Lung microvascular endothelial cell (primary cell): Measurements from ENCODE around the gene GPR132. TPM values are rescaled to one million over a fixed set of nuclear protein-coding genes. Genes with fewer than 3 reads are reported as not detected.

ENCODE experiments used
- DNase-seq, 2 donors: peaks; one replicate each; pipeline versions ENCODE4 v3.0.0 to v3.0.0-alpha.2; 2010; ENCODE audit warnings: low read depth in 2 of 2
- total RNA-seq: library from RNA; depleted of rRNA; stranded (reverse); fragments of >200 nt; gene quantifications from 2 replicates; pipeline ENCODE4 v1.2.1, GENCODE V29; 2014

GPR132 gene
- total RNA-seq, 1 donor from 2014 or later: 0.20 TPM

GRCh38 chr14:105063056-105063455, 2.2 kb downstream of the GPR132 start:
- no peak for DNase-seq

GRCh38 chr14:105062048-105062433, 3.2 kb downstream of the GPR132 start:
- DNase-seq: no peak

GRCh38 chr14:105061428-105062047, 3.7 kb downstream of the GPR132 start:
- peak in 1 of 2 donors; percentile 12 for DNase-seq

- DNase-seq: peak; percentile 15 to 16
These were observed 4.3 kb downstream of the GPR132 start for GRCh38 chr14:105060751-105061427.

DNA sequence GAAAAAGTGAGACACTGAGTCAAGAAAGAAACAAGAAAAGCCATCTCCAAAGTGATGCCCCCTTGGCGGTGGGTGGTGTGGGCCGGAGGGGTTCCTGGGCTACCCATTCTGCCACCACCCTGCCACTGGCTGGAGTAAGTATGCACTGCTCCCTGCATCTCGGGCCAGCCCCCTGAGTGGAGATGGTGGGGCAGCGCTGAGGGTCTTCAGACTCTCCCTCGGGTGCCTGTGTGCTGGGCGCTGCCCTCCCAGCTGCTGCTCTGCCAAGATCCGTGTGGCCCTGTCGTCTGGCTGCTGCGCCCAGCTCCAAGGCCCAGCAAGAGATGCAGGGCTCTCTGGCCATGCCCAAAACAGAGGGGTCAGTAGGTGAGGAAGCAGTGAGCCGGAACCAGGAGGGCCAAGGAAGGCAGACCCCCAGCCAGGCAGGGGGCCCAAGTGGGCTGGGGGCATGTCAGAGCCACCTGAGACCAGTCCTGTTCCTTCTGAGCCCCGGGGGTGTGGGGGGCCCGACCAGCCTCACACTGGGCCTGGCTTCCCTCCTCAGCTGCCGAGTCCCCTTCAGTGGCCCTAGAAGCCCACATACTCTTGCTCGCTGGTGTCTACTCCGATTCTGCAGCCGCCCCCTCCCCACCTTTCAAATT, 5.2 kb downstream of the GPR132 start:
- DNase-seq: no peak

DNA sequence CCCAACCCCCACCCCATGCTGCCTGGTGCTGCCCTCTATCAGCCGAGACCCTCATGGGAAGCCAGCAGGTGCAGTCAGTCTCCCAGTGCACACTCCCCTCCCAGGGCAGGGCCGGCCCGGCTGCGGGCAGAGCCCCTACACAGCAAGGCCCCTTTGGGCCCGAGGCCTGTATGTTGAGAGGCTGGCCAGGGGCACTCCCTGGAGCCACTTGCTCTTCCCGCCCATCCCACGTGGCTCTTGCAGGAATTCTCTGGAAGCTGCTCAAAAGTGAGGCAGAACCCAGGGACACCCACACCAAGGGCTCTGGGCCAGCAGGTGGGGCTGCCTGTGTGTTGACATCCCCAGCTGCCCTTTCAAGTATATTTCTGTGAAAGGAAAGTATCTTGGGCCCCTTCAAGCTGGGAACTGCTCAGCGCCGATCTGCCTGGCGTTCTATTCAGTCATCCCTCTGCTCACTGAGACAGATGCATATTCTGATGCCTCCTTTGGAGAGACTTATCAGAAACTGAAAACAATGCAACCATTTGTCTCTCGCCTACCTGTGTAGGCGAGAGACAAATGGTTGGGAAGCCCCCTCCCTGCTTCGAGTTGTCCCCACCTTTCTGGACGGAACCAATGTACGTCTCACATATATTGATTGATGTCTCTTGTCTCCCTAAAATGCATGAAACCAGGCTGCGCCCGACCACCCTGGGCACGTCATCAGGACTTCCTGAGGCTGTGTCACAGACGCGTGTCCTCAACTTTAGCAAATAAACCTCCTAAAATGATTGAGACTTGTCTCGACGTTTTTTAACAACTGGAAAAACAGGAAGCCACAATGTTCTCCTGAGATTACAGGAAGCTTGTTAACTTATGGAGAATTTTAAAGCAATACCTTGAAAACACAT, 6.0 kb downstream of the GPR132 start:
- peak in 1 of 2 donors; percentile 34 for DNase-seq

DNA sequence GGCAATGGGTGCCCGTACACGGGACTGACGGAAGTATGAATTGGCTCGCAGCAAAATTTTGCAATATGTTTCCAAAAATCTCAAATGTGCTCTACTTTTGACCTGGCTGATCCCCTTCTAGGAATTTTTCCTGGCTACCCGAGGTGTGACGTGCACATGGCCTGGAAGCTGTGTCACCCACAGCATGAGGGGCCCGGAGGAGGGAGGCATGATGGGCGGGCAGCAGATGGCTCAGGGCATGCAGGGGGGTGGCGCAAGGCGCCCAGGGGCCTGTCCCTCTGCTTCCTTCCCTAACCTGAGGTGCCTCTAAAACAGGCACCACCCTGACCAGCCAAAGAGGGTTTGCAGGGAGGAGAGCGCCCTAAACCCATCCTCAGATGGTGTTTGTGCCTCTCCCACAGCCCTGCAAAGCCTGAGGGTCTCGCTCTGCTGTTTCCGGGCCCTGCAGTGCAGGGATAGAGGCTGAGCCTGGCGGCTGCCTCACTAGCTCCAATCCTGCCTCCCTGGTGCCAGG, 6.7 kb downstream of the GPR132 start:
- no peak for DNase-seq

- DNase-seq: no peak
These were observed 8.9 kb downstream of the GPR132 start for GRCh38 chr14:105056303-105056831.

- no peak for DNase-seq
These were observed 9.4 kb downstream of the GPR132 start for GRCh38 chr14:105055736-105056302.

DNA sequence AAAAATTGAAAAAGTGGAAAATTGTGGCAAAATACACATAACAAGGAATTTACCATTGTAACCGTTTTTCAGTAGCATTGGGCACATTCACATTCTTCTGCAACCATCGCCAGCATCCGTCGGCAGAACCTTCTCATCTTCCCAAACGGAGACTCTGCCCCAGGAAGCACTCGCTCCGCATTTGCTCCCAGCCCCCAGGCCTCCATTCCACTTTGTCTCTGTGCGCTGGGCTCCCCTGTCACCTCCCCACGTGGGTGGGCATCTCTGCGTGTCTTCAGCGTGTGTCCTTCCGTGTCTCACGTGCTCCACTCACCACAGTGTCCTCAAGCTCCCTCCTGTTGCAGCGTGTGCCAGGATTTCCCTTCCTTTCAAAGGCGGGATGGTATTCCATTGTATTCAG, 9.9 kb downstream of the GPR132 start:
- no peak for DNase-seq

DNA sequence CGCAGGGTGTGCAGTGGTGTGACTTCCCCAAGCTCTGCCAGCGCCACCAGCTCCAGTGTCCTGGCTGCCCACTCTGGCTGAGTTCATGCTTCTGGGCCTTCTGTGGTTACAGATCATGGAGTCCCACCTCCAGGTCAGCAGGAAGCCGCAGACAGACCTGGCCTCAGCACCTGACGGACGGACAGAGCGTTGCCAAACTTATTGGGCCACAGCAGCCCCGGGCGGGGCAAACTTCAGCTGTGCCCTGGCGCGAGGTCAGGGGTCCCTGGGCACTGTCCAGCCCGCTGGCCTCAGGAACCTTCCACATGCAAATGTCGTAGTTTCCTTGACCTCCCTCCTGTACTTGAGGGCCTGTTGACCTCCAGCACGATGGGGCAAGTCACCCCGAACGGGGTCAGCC, 11.2 kb downstream of the GPR132 start:
- DNase-seq: no peak

DNA sequence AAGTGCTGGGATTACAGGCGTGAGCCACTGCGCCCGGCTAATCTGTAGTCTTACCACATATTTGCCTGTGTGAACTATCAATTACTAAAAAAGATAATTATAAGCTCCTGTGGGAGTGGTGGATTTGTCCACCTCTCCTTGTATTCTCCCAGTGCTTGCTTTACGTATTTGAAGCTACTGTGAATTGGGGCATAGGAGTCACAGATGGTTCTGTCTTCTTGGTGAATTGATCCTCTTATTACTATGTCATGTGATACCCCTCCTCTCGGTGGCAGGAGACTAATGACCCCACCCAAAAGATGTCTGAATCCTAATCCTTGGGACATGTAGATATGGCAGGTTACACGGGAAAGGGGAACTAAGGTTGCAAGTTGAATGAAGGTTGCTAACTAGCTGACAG, 11.8 kb downstream of the GPR132 start:
- DNase-seq: no peak

DNA sequence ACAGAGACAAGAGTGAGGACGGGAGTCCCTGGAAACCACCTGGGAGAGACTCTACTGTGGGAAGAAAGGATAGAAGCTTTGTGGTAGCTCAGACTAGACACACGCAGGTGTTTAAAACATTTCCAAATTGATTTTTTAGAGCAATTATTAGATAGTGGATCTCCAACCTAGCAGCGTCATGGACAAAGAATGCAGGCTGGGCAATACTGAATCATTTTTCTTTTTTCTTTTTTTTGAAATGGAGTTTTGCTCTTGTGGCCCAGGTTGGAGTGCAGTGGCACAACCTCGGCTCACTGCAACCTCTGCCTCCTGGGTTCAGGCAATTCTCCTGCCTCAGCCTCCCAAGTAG, 13.1 kb downstream of the GPR132 start:
- no peak for DNase-seq

DNA sequence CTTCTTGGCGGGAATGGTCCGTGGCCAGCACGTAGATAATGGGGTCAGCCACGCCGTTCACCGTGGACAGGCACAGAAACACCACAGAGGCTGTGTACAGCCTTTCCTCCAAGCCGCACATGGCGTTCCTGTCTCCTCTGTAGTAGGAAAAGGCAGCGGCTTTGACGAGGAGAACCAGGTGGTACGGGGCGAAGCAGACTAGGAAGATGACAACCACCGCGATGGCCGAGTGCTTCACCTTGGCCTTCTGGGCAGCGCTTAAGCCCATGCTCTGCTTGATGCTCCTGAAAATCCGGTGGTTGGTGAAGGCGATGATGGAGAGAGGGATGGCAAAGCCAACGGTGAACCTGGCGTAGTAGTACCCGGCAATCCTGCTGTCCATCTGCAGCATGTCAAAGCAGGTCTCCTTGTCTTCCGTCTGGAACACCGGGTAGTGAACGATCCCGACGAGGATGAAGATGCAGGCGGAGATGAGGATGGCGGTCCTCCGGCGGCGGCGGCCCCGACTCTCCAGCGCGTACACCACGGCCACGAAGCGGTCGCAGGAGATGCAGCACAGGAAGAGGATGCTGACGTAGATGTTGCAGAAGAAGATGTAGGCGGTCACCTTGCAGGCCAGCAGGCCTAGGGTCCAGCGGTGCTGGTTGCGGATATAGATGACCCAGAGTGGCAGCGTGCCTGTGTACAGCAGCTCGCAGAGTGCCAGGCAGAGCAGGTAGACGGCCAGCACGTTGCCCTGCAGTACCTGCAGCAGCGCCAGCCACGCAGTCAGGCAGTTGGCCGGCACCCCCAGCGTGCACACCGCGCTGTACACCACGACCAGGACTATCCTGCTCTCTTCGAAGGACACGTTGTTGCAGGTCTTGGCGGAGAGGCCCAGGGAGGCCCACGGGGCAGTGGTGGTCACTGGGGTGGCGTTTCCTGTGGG, 13.8 kb downstream of the GPR132 start:
- DNase-seq: no peak

GRCh38 chr14:105050551-105050897, 14.7 kb downstream of the GPR132 start:
- peak; percentile 41 to 64 for DNase-seq

DNA sequence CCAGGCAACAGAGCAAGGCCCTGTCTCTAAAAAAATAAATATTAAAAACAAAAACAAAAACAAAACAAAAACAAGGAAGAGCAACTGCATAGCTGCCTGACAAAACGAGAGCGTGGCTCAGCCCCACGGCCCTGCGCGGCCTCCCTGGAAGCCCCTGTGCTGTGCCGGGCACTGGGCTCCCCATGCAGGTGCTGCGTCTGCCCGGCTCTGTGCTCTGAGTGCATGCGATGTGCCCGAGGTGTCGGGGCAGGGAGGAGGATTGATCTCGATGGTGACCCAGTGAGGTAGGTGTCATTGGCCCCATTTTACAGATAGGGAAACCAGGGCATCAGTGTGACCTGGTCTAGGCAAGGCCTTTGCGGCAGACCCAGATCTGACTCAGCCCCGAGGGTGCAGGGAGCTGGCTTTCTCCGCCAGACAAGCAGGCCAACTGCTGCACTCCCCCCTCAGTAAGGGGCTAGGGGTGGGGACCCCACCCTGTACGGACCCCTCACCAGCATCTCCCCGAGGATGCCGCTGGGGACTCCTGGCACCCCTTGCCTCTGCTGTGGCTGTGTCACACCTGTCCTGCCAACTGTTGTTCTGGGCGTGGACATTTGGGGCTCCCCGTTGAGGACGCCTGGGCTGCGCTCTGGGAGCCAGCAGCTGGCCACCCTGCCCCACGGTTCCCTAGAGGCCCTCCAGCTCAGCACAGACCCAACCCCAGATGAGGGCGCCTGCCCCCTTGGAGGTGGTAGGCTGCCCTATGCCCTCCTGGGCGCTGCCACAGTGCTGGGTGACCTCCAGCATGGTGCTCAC, 15.3 kb downstream of the GPR132 start:
- no peak for DNase-seq

DNA sequence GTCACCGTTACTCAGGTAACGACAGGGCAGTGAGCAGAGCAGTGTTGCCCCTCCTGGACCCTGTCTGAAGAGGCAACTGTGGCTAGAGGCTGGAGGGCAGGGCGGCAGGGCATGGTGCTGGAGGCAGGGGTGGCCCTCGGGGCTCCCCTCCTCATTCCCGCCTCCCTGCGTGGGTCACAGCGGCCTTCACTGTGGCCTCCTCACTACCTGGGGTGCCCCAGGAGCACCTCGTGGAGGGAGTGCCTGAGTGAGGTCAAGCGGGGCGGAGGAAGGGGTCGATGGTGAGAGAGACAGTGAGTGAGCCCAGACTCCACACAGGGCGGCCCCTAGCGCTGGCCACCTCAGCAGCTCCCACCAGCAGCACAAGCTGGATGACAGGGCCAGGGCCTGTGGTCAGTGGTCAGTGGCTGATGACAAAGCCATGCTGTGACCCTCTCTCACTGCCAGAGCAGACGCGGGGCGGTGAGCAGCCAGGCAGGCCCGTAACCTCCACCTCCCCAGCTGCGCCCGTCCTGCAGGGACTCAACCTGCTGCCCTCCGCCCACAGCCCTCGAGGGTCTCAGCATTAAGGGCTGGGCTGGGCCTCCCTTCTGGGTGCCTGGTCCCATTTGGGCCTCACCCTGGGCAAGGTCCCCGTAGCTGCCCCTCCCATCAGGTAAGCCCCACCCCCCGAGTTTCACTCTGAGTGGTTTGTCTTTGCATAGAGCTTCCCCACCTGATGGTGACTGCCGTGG, 17.8 kb downstream of the GPR132 start:
- no peak for DNase-seq

- DNase-seq: no peak
These were observed 18.3 kb downstream of the GPR132 start for GRCh38 chr14:105046891-105047282.
